ENCODE data around the gene LONP1.
A peak's percentile ranks its signal among the peaks of the same experiment; 100 is the strongest.

Gene LONP1

DNA sequence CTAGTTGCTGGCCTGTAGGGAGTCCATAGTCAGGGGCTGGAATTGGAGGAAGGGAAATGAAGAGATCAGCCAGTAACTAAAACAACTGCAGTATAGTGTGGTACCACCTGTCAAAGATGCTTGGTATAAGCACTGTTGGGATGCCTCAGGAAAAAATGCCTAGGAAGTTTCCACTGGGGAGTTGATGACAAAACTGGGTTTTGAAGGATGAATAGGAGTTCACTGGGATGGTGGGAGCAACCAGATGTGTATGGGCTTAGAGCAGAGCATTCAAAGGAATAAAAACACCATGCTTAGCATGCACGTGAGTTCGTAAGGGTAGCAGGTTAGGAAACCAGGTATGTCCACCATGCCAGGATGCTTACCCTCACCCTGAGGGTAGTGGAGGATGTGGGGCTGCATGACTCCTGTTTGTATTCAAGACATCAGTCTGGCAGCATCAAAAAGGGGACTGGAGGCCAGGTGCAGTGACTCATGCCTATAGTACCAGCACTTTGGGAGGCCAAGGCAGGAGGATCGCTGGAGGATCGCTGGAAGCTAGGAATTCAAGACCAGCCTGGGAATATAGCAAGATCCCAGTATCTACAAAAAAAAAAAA lies 7.6 kb upstream of the LONP1 start:
- TF ChIP-seq, protein P1, sequence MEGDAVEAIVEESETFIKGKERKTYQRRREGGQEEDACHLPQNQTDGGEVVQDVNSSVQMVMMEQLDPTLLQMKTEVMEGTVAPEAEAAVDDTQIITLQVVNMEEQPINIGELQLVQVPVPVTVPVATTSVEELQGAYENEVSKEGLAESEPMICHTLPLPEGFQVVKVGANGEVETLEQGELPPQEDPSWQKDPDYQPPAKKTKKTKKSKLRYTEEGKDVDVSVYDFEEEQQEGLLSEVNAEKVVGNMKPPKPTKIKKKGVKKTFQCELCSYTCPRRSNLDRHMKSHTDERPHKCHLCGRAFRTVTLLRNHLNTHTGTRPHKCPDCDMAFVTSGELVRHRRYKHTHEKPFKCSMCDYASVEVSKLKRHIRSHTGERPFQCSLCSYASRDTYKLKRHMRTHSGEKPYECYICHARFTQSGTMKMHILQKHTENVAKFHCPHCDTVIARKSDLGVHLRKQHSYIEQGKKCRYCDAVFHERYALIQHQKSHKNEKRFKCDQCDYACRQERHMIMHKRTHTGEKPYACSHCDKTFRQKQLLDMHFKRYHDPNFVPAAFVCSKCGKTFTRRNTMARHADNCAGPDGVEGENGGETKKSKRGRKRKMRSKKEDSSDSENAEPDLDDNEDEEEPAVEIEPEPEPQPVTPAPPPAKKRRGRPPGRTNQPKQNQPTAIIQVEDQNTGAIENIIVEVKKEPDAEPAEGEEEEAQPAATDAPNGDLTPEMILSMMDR (IDR thresholded peaks at IDR 0.05; ENCODE audit: borderline replicate concordance, control extremely low read depth, extremely low read depth, insufficient read depth, missing control alignments): no peak
- in situ Hi-C loops (cut with MboI; ENCODE audit: low sequenced_read_pairs, unreplicated experiment): no loop called here
- no peak for DNase-seq (ENCODE audit: low spot score)

DNA sequence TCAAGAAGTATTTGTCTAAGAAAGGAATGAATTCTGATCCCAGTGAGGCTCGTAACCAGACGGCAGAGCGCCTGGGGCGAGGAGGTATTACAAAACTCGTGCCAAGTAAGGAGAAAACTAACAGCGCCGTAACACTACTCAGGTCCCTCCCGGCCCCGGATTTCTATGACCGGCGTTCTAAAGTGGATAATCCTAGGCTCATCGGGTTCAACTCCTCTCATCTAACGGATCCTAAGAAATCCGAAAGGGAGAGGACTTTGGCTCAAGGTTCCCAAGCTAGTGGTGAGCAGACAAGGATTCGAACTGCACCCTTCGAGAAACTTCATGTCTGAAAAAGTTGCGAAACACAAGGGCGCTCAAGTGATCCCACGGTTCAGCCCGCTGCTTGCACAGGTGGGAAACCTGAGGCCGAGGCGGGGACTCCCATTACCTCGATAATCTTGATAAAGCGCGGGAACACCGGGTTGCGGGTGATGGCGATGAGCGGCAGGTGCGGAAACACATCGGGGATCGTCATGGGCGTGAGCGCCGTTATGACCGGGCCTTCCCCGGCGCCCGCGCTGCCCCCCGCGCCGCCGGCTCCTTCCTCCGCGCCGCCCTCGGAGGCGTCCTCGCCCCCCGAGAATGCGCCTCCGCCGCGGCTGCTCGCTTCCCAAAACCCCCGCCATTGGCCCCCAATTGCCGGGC lies 529 bp downstream of the LONP1 start:
- in situ Hi-C loops (cut with MboI; ENCODE audit: low sequenced_read_pairs, unreplicated experiment): no loop called here
- TF ChIP-seq, protein P1 (IDR thresholded peaks at IDR 0.05; ENCODE audit: borderline replicate concordance, control extremely low read depth, extremely low read depth, insufficient read depth, missing control alignments): no peak
- no peak for DNase-seq (ENCODE audit: low spot score)

DNA sequence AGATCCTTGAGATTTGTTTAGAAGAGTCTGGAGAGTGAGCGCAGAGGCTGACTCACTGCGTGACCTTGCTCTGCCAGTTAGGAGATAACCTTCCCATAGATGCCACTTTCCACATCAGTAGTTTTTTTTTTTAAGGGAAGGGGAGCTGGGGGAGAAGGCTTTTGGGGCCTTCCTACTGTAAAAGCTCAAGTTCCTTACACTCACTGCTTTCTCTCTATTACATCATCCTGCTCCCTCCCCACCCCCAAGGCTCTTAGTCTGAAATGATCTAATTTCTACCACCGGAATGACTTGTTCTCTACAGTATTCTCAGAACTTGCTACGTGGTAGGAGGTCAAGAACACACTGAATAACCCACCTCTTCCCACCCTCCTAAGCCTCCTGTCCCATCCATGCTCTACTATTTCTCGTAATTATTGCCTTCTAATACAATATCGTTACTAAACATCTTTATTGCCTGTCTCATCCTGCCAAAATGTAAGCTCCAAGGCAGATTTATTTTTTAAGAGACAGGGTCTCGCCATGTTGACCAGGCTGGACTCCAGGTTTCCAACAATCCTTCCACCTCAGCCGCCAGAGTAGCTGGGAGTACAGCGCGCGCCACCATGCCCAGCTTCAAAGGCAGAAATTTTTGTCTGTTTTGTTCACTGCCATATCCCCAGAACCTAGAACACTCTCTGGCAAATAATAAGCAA lies 1.2 kb downstream of the LONP1 start:
- in situ Hi-C loops (cut with MboI; ENCODE audit: low sequenced_read_pairs, unreplicated experiment): no loop called here
- peak; percentile 74 for DNase-seq (ENCODE audit: low spot score)
- TF ChIP-seq, protein P1 (IDR thresholded peaks at IDR 0.05; ENCODE audit: borderline replicate concordance, control extremely low read depth, extremely low read depth, insufficient read depth, missing control alignments): no peak

DNA sequence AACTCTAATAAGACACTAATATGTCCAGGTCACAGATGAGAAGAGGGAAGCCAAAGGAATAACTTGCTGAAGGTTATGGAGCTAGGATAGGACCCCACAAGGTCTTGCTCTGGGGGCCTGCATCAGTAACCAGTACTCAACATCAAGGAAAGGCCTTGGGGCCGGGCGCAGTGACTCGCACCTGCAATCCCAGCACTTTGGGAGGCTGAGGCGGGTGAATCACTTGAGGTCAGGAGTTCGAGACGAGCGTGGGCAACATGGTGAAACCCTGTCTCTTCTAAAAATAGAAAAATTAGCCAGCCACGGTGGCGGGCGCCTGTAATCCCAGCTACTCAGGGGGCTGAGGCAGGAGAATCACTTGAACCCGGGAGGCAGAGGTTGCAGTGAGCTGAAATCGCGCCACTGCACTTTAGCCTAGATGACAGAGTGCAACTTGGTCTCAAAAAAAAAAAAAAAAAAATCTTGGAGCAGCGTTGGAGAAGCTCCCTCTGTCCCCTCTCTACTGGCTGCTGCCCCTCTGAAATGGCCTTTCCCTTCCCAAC lies 1.8 kb downstream of the LONP1 start:
- TF ChIP-seq, protein P1 (IDR thresholded peaks at IDR 0.05; ENCODE audit: borderline replicate concordance, control extremely low read depth, extremely low read depth, insufficient read depth, missing control alignments): no peak
- in situ Hi-C loops (cut with MboI; ENCODE audit: low sequenced_read_pairs, unreplicated experiment): no loop called here
- no peak for DNase-seq (ENCODE audit: low spot score)

DNA sequence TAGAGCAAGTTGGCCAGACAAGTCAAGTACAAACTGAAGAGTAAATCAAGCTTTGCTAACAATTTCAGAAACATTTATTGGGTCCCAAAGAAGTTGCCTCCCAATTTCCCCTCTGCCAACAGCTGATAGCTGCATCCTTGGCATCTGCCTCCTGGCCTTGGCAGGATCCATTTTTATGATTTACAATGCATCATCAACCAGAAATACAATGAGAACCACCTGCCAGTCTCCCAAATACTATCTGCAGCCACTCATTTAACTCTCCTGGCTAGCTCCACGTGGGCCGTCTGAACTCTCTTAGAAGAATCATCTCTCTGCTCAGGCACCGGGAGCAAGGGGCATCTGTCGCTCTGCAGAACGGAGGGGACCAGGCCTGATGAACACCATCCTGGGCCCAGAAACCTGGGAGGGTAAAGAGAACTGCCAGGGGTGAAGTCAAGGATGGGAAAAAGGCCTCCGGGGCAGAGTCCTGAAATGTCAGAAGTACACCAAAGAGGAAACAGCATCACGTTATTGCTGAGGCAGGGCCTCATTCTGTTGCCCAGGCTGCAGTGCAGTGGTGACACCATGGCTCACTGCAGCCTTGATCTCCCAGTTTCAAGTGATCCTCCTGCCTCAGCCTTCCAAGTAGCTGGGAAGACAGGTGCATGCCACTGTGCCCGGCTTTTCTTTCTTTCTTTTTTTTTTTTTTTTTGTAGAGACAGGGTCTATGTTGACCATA lies 2.6 kb downstream of the LONP1 start:
- in situ Hi-C loops (cut with MboI; ENCODE audit: low sequenced_read_pairs, unreplicated experiment): no loop called here
- TF ChIP-seq, protein P1 (IDR thresholded peaks at IDR 0.05; ENCODE audit: borderline replicate concordance, control extremely low read depth, extremely low read depth, insufficient read depth, missing control alignments): no peak

DNA sequence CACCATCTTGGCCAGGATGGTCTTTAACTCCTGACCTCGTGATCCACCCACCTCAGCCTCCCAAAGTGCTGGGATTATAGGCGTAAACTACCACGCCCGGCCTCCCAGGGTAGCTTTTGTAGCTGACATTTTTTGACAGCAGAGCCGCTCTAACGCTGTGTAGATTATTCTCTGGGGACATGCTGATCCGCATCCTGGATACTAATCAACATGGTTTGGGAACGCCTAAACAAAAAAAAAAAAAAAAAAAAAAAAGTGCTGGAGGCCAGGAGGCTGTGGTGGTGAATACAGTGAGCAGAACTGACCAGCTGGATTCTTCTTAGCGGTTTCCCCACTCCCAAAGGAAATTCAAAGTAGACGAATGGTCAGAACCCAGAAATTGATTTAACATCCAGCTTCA lies 5.1 kb downstream of the LONP1 start:
- in situ Hi-C loops (cut with MboI; ENCODE audit: low sequenced_read_pairs, unreplicated experiment): no loop called here
- TF ChIP-seq, protein P1 (IDR thresholded peaks at IDR 0.05; ENCODE audit: borderline replicate concordance, control extremely low read depth, extremely low read depth, insufficient read depth, missing control alignments): no peak
- no peak for DNase-seq (ENCODE audit: low spot score)

More for the DNA sequence above, 2.6 kb downstream of the LONP1 start:
- DNase-seq (ENCODE audit: low spot score): no peak
